GM12875 (cell line): ENCODE data around the gene CLGN.
"Not testable (repeated sequence)": the region's sequence is repeated elsewhere in the genome, so short reads cannot be mapped to it uniquely, and the experiment has no call there.

Experiments
- H3K4me3 ChIP-seq: one replicate; pipeline ENCODE4 v1.5.1; 2011; ENCODE audit warnings: low read depth, low read length, control low read depth
- CTCF ChIP-seq: IDR thresholded peaks from 2 replicates; pipeline ENCODE4 v1.5.1; 2011; ENCODE audit warnings: low read depth, mild to moderate bottlenecking, control low read depth, inconsistent platforms, low read length, moderate library complexity, borderline replicate concordance; ENCODE audit not compliant: insufficient read depth

CLGN gene

GRCh38 chr4:140423106-140423505 is 4.3 kb downstream of the CLGN start:
- no peak overlapping the region for H3K4me3 ChIP-seq
- TF ChIP-seq CTCF, result no peak

DNA sequence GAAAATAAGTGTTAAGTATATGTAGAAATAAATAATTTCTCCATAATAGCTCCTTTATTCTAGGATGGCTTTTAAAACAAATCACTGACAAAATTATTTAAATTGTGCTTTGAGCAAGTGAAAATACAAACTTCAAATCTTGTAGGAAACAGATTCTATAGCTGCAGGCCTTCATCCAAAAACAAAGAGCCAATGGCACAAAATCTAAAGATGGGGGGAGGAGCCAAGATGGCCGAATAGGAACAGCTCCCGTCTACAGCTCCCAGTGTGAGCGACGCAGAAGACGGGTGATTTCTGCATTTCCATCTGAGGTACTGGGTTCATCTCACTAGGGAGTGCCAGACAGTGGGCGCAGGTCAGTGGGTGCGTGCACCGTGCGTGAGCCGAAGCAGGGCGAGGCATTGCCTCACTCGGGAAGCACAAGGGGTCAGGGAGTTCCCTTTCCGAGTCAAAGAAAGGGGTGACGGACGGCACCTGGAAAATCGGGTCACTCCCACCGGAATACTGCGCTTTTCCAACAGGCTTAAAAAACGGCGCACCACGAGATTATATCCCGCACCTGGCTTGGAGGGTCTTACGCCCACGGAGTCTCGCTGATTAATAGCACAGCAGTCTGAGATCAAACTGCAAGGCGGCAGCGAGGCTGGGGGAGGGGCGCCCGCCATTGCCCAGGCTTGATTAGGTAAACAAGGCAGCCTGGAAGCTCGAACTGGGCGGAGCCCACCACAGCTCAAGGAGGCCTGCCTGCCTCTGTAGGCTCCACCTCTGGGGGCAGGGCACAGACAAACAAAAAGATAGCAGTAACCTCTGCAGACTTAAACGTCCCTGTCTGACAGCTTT is 14.1 kb downstream of the CLGN start:
- not testable (repeated sequence) for H3K4me3 ChIP-seq

DNA sequence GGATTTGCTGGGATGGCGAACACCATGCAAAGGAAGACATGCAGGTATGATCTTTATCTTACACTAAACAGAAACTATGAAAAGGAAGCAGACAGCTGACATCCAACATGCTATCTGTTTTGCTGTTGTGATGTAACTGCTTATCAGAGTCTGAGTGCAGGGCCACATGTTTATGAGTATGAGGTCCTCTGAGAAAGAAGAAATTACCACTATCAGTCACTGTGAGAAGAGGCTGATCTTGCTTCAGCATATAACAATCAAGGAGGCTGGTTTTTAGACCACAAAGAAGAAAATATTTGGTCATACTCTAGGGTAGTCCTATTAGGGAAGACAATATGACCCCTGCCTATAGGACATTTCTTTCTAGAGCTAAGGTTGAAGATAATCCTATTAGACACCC is 18.5 kb downstream of the CLGN start:
- H3K4me3 ChIP-seq, result no peak overlapping the region
- no peak for TF ChIP-seq CTCF

GRCh38 chr4:140406292-140406691 is 21.2 kb downstream of the CLGN start:
- H3K4me3 ChIP-seq, result no peak overlapping the region
- no peak for TF ChIP-seq CTCF

DNA sequence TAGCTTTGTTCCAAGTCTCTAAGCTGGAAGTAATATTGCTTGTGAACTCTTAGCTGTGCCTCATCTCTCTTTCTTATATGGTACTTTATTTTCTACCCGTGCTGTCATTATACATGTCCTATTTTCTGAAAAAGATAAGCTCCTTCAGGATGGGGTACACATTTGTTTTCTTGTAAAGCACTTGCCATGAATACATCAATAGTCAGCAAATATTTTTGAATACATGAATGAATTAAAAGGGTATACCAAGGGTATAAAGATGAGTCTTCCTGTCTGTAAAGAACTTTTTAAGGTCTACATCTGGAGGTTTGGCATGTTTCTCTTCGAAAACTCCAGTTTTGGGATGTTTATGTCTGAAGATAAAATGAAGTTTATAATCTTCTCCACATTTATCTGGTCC is 27.3 kb downstream of the CLGN start:
- no peak for TF ChIP-seq CTCF
- no peak overlapping the region for H3K4me3 ChIP-seq

DNA sequence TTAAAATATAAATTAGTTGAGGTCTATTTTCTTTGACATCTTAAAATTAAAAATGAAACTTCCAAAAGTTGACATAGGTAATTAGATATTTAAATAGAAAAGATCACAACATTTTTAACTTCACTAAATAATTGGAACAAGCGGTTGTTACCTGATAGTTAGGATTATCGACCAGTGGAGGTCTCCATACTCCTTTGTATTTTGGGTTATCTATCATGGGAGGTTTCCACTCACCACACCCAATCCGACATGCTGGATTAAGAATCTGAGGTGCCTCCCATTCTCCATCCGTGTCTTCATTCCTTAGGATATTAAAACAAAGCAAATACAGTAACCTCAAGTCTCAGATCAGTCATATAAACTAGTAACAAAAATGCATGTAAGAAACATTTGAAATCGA is 31.8 kb downstream of the CLGN start:
- no peak for TF ChIP-seq CTCF
- H3K4me3 ChIP-seq, result no peak overlapping the region

DNA sequence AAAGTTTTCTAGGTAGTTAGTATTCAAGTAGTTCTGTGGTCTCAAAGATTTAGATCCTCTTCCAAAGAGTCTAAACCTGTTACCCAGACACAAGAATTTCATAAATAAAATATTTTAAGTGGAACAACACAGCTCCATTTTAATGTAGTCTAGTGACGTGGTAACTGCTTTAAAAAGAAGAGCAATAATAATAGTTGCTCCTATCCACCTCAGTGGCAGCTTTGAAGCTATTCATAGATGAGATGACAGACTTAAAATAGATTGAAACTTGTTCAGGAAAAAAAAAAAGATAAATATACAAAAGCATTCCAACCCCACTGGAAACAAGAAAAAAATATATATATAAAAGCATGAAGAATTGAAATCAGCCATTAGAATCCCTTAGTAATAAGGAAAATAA is 39.4 kb downstream of the CLGN start:
- no peak overlapping the region for H3K4me3 ChIP-seq
- no peak for TF ChIP-seq CTCF
